IMR-90 (cell line): Measurements from ENCODE around the gene FOXO3. TPM values are rescaled to one million over a fixed set of nuclear protein-coding genes. Genes with fewer than 3 reads are reported as not detected.
A peak's percentile ranks its signal among the peaks of the same experiment; 100 is the strongest.

ENCODE experiments used
- ATAC-seq: fragments of 200-7000 bp; cut with Tn5 transposase; 2 replicates; pipeline ENCODE4 v1.9.1; 2020; ENCODE audit warnings: low read depth, mild to moderate bottlenecking, moderate library complexity
- BruUV-seq: library from RNA; stranded (reverse); fragments of 400-500 nt; replicated peaks from 2 replicates; lab custom pipeline; 2021; lab: Mats Ljungman, UMichigan
- CTCF ChIA-PET: fragments of 300-600 bp; formaldehyde crosslinking; extraction: SDS; loops from one replicate; lab custom pipeline; 2021; ENCODE audit warnings: antibody characterized with exemption; lab: Yijun Ruan, JAX
- POLR2A ChIA-PET: fragments of 300-600 bp; sonication (Branson Sonifier 250); formaldehyde crosslinking; loops from one replicate; lab custom pipeline; 2022; ENCODE audit warnings: antibody characterized with exemption; ENCODE audit not compliant: unreplicated experiment; lab: Charles Lee
- DNase-seq: peaks from one replicate; pipeline ENCODE4 v3.0.0; 2013
- H2AFZ ChIP-seq: replicated peaks from 2 replicates; pipeline ENCODE3; 2013; ENCODE audit warnings: low read length, mild to moderate bottlenecking; ENCODE audit not compliant: poor library complexity
- H2AK5ac ChIP-seq: 2 replicates; pipeline ENCODE4 v1.6.1; 2013; ENCODE audit warnings: low read depth, low read length, inconsistent platforms
- H2AK9ac ChIP-seq: replicated peaks from 2 replicates; pipeline ENCODE3; 2013; ENCODE audit warnings: mild to moderate bottlenecking, low read depth, low read length, moderate library complexity; ENCODE audit not compliant: poor library complexity
- H2BK120ac ChIP-seq: 2 replicates; pipeline ENCODE4 v1.6.1; 2013; ENCODE audit warnings: low read depth, low read length, inconsistent platforms
- H2BK15ac ChIP-seq: 3 replicates; pipeline ENCODE4 v1.6.1; 2013; ENCODE audit warnings: low read depth, low read length, inconsistent platforms
- H2BK20ac ChIP-seq: 2 replicates; pipeline ENCODE4 v1.6.1; 2013; ENCODE audit warnings: low read depth, mild to moderate bottlenecking, inconsistent platforms, low read length, moderate library complexity
- H2BK5ac ChIP-seq: 2 replicates; pipeline ENCODE4 v1.6.1; 2013; ENCODE audit warnings: mild to moderate bottlenecking, low read depth, low read length, inconsistent platforms; ENCODE audit not compliant: poor library complexity, severe bottlenecking
- H3K14ac ChIP-seq: replicated peaks from 2 replicates; pipeline ENCODE4 v1.6.1; 2013; ENCODE audit warnings: low read depth, low read length, inconsistent platforms
- H3K18ac ChIP-seq: 2 replicates; pipeline ENCODE4 v1.6.1; 2013; ENCODE audit warnings: low read depth, low read length, control low read depth
- H3K23ac ChIP-seq: 2 replicates; pipeline ENCODE4 v1.6.1; 2013; ENCODE audit warnings: low read depth, low read length, inconsistent platforms
- H3K27ac ChIP-seq: 2 replicates; pipeline ENCODE4 v1.5.1; 2013; ENCODE audit warnings: mild to moderate bottlenecking, control low read depth, low read length; ENCODE audit not compliant: insufficient read depth
- H3K27me3 ChIP-seq: 2 replicates; pipeline ENCODE4 v1.6.1; 2013; ENCODE audit warnings: low read length; ENCODE audit not compliant: control insufficient read depth, insufficient read depth
- H3K36me3 ChIP-seq: 2 replicates; pipeline ENCODE4 v1.6.1; 2013; ENCODE audit warnings: low read length, mixed read lengths; ENCODE audit not compliant: control insufficient read depth, insufficient read depth
- H3K4ac ChIP-seq: 2 replicates; pipeline ENCODE4 v1.6.1; 2013; ENCODE audit warnings: low read depth, low read length, inconsistent platforms
- H3K4me1 ChIP-seq: 2 replicates; pipeline ENCODE4 v1.6.1; 2013; ENCODE audit warnings: low read length, mixed read lengths; ENCODE audit not compliant: control insufficient read depth, insufficient read depth
- H3K4me2 ChIP-seq: 2 replicates; pipeline ENCODE4 v1.6.1; 2013; ENCODE audit warnings: low read depth, mild to moderate bottlenecking, control low read depth, low read length, moderate library complexity
- H3K4me3 ChIP-seq: 2 replicates; pipeline ENCODE4 v1.5.1; 2013; ENCODE audit warnings: low read depth, mild to moderate bottlenecking, control low read depth, low read length, moderate library complexity; ENCODE audit not compliant: insufficient read depth
- H3K56ac ChIP-seq: 2 replicates; pipeline ENCODE4 v1.6.1; 2013; ENCODE audit warnings: low read length, inconsistent platforms; ENCODE audit not compliant: insufficient read depth; ENCODE audit errors: extremely low read depth
- H3K79me1 ChIP-seq, 2 experiments: 2 replicates each; pipeline ENCODE4 v1.6.1; 2013; ENCODE audit warnings: low read length in 2 of 2, inconsistent platforms in 1 of 2, low read depth in 1 of 2
- H3K9ac ChIP-seq: 2 replicates; pipeline ENCODE4 v1.6.1; 2013; ENCODE audit warnings: low read depth, low read length, control low read depth
- H3K9me1 ChIP-seq: 2 replicates; pipeline ENCODE4 v1.6.1; 2013; ENCODE audit warnings: low read length, inconsistent platforms; ENCODE audit not compliant: insufficient read depth
- H3K9me3 ChIP-seq: 2 replicates; pipeline ENCODE4 v1.6.1; 2013; ENCODE audit warnings: low read length; ENCODE audit not compliant: control insufficient read depth, insufficient read depth
- H4K20me1 ChIP-seq: 2 replicates; pipeline ENCODE4 v1.6.1; 2013; ENCODE audit warnings: low read length, inconsistent platforms; ENCODE audit not compliant: insufficient read depth
- H4K5ac ChIP-seq: 2 replicates; pipeline ENCODE4 v1.6.1; 2013; ENCODE audit warnings: mild to moderate bottlenecking, low read depth, low read length, control low read depth
- H4K8ac ChIP-seq, 2 experiments: 2 replicates each; pipeline ENCODE4 v1.6.1; 2013; ENCODE audit warnings: low read depth in 2 of 2, low read length in 2 of 2, control low read depth in 1 of 2, inconsistent platforms in 1 of 2
- H4K91ac ChIP-seq: 2 replicates; pipeline ENCODE4 v1.6.1; 2013; ENCODE audit warnings: low read depth, low read length, inconsistent platforms; ENCODE audit not compliant: insufficient read depth
- BHLHE40 ChIP-seq: fragments of 150-350 bp; IDR thresholded peaks from 2 replicates; pipeline ENCODE4 v1.6.1; 2016; ENCODE audit warnings: mild to moderate bottlenecking, low read depth, low read length
- CEBPB ChIP-seq: IDR thresholded peaks from 2 replicates; pipeline ENCODE4 v1.6.1; 2012; ENCODE audit warnings: low read depth, low read length, improper control_type of control experiment
- CHD1 ChIP-seq: IDR thresholded peaks from 2 replicates; pipeline ENCODE4 v1.6.1; 2012; ENCODE audit warnings: low read depth, low read length, improper control_type of control experiment
- MAZ ChIP-seq: IDR thresholded peaks from 2 replicates; pipeline ENCODE4 v1.6.1; 2012; ENCODE audit warnings: low read depth, mild to moderate bottlenecking, low read length, improper control_type of control experiment, moderate library complexity, borderline replicate concordance
- MXI1 ChIP-seq: IDR thresholded peaks from 2 replicates; pipeline ENCODE4 v1.6.1; 2012; ENCODE audit warnings: low read depth, mild to moderate bottlenecking, low read length, moderate library complexity, borderline replicate concordance
- NFE2L2 ChIP-seq: fragments of 150-350 bp; IDR thresholded peaks from 2 replicates; pipeline ENCODE4 v1.6.1; 2016; ENCODE audit warnings: low read depth, mild to moderate bottlenecking, low read length
- RAD21 ChIP-seq: IDR thresholded peaks from 2 replicates; pipeline ENCODE4 v1.6.1; 2012; ENCODE audit warnings: low read length, improper control_type of control experiment
- RCOR1 ChIP-seq: IDR thresholded peaks from 2 replicates; pipeline ENCODE4 v1.6.1; 2012; ENCODE audit warnings: mild to moderate bottlenecking, low read length, improper control_type of control experiment; ENCODE audit not compliant: insufficient replicate concordance
- RFX5 ChIP-seq: IDR thresholded peaks from 2 replicates; pipeline ENCODE4 v1.8.0; 2012; ENCODE audit warnings: low read depth, mild to moderate bottlenecking, low read length, moderate library complexity
- USF2 ChIP-seq: fragments of 150-350 bp; IDR thresholded peaks from 2 replicates; pipeline ENCODE4 v1.6.1; 2017; ENCODE audit warnings: mild to moderate bottlenecking, antibody characterized with exemption, low read length, low read depth
- WGBS, 2 experiments: methylation state at CpG; one replicate each; pipeline versions ENCODE4 v1.1.5 to v1.1.7; 2013; ENCODE audit warnings: missing lambda C conversion rate in 2 of 2; ENCODE audit not compliant: insufficient read length in 1 of 2; ENCODE audit errors: extremely low coverage in 2 of 2; 5-methylcytosine and 5-hydroxymethylcytosine counted together
- dilution Hi-C: fragments of 300-500 bp; cut with HindIII; formaldehyde crosslinking; loops from one replicate; pipeline ENCODE4 v1.14.3; 2018; ENCODE audit warnings: low sequenced_read_pairs; ENCODE audit not compliant: unreplicated experiment
- in situ Hi-C: fragments of 300-500 bp; cut with MboI; formaldehyde crosslinking; loops from 3 replicates; pipeline ENCODE4 v1.14.3; 2019; ENCODE audit warnings: low sequenced_read_pairs, inconsistent platforms, mixed read lengths
- intact Hi-C: fragments of 100-400 bp; cut with micrococcal nuclease; formaldehyde crosslinking; loops from 2 replicates; pipeline ENCODE4 v1.10.0; 2022
- polyA plus RNA-seq, 3 experiments: library from polyadenylated mRNA; depleted of rRNA; stranded (reverse); fragments of >200 nt; gene quantifications; 2 replicates each; pipeline ENCODE4 v1.2.3, GENCODE V29; 2012; ENCODE audit warnings: low replicate concordance in 1 of 3
- total RNA-seq: library from RNA; depleted of rRNA; stranded (reverse); fragments of >200 nt; gene quantifications from 2 replicates; pipeline ENCODE4 v1.2.3, GENCODE V29; 2012
- TF ChIP-seq, protein P1 (sequence below): conservative IDR thresholded peaks from 2 replicates; pipeline ENCODE4 v1.5.1; 2012; ENCODE audit warnings: mild to moderate bottlenecking, low read depth, low read length, improper control_type of control experiment
- TF ChIP-seq, protein P2 (sequence below): fragments of 150-350 bp; IDR thresholded peaks from 2 replicates; pipeline ENCODE4 v1.6.1; 2016; ENCODE audit warnings: low read depth, mild to moderate bottlenecking, low read length, moderate library complexity, borderline replicate concordance

Gene FOXO3
- total and polyA plus RNA-seq, 2 of the 4 experiments (the other 2 are of a cell fraction): 17.5 to 38.7 TPM

- H2AK9ac ChIP-seq: no peak overlapping the region
- peaks cover 32% of the 10 kb centered on the region for H3K9me1 ChIP-seq
- H2BK15ac ChIP-seq: no peak overlapping the region
- H3K56ac ChIP-seq: no peak overlapping the region
- no peak overlapping the region for H3K27ac ChIP-seq
- no peak overlapping the region for H3K4me3 ChIP-seq
- no peaks in the 10 kb centered on the region for H3K27me3 ChIP-seq
- no peak for ATAC-seq
- POLR2A ChIA-PET: no interaction called here
- in situ Hi-C loops: no loop called here
- no peak overlapping the region for H2BK20ac ChIP-seq
- no peak overlapping the region for H3K18ac ChIP-seq
- H2AFZ ChIP-seq: no peak overlapping the region
- no peak overlapping the region; the same call in 1 of the 2 replicates for H3K14ac ChIP-seq
- H3K9ac ChIP-seq: no peak overlapping the region
- peaks cover 83% of the 10 kb centered on the region for H4K20me1 ChIP-seq
- peaks cover 24% of the 10 kb centered on the region for H3K4me1 ChIP-seq
- no TSS peak for BruUV-seq
- H2AK5ac ChIP-seq: no peak overlapping the region
- H3K9me3 ChIP-seq: no peaks in the 10 kb centered on the region
- H4K8ac ChIP-seq: no peak overlapping the region
- H3K79me1 ChIP-seq: peaks cover 61 to 87% of the 10 kb centered on the region in 2 experiments
- no peak overlapping the region for H4K5ac ChIP-seq
- H3K36me3 ChIP-seq: peaks cover 2% of the 10 kb centered on the region
- no peak overlapping the region for H2BK120ac ChIP-seq
- no peak overlapping the region for H3K4ac ChIP-seq
- DNase-seq: no peak
- no peak overlapping the region for H3K4me2 ChIP-seq
- dilution Hi-C loops: no loop called here
- CTCF ChIA-PET: no interaction called here
- intact Hi-C loops: loop anchor here (5.0 kb wide), 1 partner anchor 110 kb away; the partner anchor contains the start of gene FOXO3
- TF ChIP-seq USF2 (no peak), RCOR1 (no peak), MAZ (no peak), BHLHE40 (no peak), MXI1 (no peak), NFE2L2 (no peak), RFX5 (no peak), CHD1 (no peak), CEBPB (no peak), RAD21 (no peak)
- TF ChIP-seq, protein P1, sequence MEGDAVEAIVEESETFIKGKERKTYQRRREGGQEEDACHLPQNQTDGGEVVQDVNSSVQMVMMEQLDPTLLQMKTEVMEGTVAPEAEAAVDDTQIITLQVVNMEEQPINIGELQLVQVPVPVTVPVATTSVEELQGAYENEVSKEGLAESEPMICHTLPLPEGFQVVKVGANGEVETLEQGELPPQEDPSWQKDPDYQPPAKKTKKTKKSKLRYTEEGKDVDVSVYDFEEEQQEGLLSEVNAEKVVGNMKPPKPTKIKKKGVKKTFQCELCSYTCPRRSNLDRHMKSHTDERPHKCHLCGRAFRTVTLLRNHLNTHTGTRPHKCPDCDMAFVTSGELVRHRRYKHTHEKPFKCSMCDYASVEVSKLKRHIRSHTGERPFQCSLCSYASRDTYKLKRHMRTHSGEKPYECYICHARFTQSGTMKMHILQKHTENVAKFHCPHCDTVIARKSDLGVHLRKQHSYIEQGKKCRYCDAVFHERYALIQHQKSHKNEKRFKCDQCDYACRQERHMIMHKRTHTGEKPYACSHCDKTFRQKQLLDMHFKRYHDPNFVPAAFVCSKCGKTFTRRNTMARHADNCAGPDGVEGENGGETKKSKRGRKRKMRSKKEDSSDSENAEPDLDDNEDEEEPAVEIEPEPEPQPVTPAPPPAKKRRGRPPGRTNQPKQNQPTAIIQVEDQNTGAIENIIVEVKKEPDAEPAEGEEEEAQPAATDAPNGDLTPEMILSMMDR: no peak
- TF ChIP-seq, protein P2, sequence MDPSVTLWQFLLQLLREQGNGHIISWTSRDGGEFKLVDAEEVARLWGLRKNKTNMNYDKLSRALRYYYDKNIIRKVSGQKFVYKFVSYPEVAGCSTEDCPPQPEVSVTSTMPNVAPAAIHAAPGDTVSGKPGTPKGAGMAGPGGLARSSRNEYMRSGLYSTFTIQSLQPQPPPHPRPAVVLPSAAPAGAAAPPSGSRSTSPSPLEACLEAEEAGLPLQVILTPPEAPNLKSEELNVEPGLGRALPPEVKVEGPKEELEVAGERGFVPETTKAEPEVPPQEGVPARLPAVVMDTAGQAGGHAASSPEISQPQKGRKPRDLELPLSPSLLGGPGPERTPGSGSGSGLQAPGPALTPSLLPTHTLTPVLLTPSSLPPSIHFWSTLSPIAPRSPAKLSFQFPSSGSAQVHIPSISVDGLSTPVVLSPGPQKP: no peak
- no peak overlapping the region for H2BK5ac ChIP-seq
- WGBS, 2 experiments: no CpG with 5 or more reads among the region's 3 CpGs
- H4K91ac ChIP-seq: no peak overlapping the region
- peak overlapping the region; percentile 44; the same call in 1 of the 2 replicates for H3K23ac ChIP-seq
Measured at GRCh38 chr6:108672641-108673040, 111.9 kb downstream of the FOXO3 start.
